H1 (cell line): ENCODE measurements around the gene KLHL34. TPM values are rescaled to one million over a fixed set of nuclear protein-coding genes. Genes with fewer than 3 reads are reported as not detected.

Source experiments
- CTCF ChIA-PET: fragments of 300-600 bp; sonication (Branson Sonifier 250); formaldehyde crosslinking; loops from one replicate; lab custom pipeline; 2021; ENCODE audit not compliant: partially characterized antibody; lab: Charles Lee
- POLR2A ChIA-PET: fragments of 300-600 bp; sonication (Branson Sonifier 250); formaldehyde crosslinking; loops from one replicate; lab custom pipeline; 2021; ENCODE audit warnings: inconsistent platforms; ENCODE audit not compliant: partially characterized antibody; lab: Charles Lee
- DNase-seq, 2 experiments: peaks; one replicate each; pipeline versions ENCODE4 v3.0.0 to v3.0.0-alpha.2; 2010 to 2022; ENCODE audit warnings: low spot score in 2 of 2, low read depth in 1 of 2, mixed read lengths in 1 of 2
- FAIRE-seq: peaks from 2 replicates; lab custom pipeline; 2011; peaks lifted over from hg19 to GRCh38; lab: Jason Lieb, UNC
- H2AFZ ChIP-seq: 2 replicates; pipeline ENCODE4 v1.8.1; 2012; ENCODE audit warnings: low read length, inconsistent platforms
- H2AK5ac ChIP-seq: 2 replicates; pipeline ENCODE4 v1.6.1; 2013; ENCODE audit warnings: low read depth, low read length
- H2BK120ac ChIP-seq: replicated peaks from 2 replicates; pipeline ENCODE3; 2013; ENCODE audit warnings: low read depth, low read length, inconsistent platforms
- H2BK12ac ChIP-seq: 2 replicates; pipeline ENCODE4 v1.6.1; 2013; ENCODE audit warnings: low read depth, low read length
- H2BK15ac ChIP-seq: 2 replicates; pipeline ENCODE4 v1.6.1; 2013; ENCODE audit warnings: low read length
- H2BK20ac ChIP-seq: 2 replicates; pipeline ENCODE4 v1.6.1; 2013; ENCODE audit warnings: low read length
- H2BK5ac ChIP-seq: 2 replicates; pipeline ENCODE4 v1.6.1; 2013; ENCODE audit warnings: low read depth, low read length
- H3K14ac ChIP-seq: 2 replicates; pipeline ENCODE4 v1.6.1; 2013; ENCODE audit warnings: inconsistent platforms; ENCODE audit not compliant: insufficient read length
- H3K18ac ChIP-seq: 2 replicates; pipeline ENCODE4 v1.6.1; 2013; ENCODE audit warnings: low read length; ENCODE audit errors: extremely low read depth
- H3K23ac ChIP-seq: 2 replicates; pipeline ENCODE4 v1.6.1; 2013; ENCODE audit warnings: inconsistent platforms; ENCODE audit not compliant: insufficient read length
- H3K23me2 ChIP-seq: 2 replicates; pipeline ENCODE4 v1.6.1; 2013; ENCODE audit warnings: low read depth, low read length
- H3K27ac ChIP-seq: 2 replicates; pipeline ENCODE4 v1.6.1; 2011; ENCODE audit warnings: low read depth, low read length, inconsistent platforms
- H3K27me3 ChIP-seq, 4 experiments: replicated peaks in 1 of 4; 1 replicate in 1 of 4; 2 replicates in 3 of 4; pipeline versions ENCODE4 v1.6.1 to v1.8.1; 2011 to 2013; ENCODE audit warnings: low read length in 3 of 4, mild to moderate bottlenecking in 3 of 4, inconsistent platforms in 2 of 4, mixed read lengths in 2 of 4, moderate library complexity in 1 of 4; ENCODE audit not compliant: control insufficient read depth in 3 of 4, insufficient read depth in 3 of 4; ENCODE audit errors: extremely low read depth in 1 of 4
- H3K36me3 ChIP-seq, 4 experiments: 2 replicates each; pipeline versions ENCODE4 v1.6.1 to v1.8.1; 2011 to 2013; ENCODE audit warnings: mild to moderate bottlenecking in 4 of 4, low read length in 3 of 4, moderate library complexity in 2 of 4, control low read depth in 1 of 4, inconsistent platforms in 1 of 4; ENCODE audit not compliant: insufficient read depth in 4 of 4, control insufficient read depth in 2 of 4
- H3K4ac ChIP-seq: replicated peaks from 2 replicates; pipeline ENCODE3; 2013; ENCODE audit warnings: low read length, low read depth, mixed read lengths, inconsistent platforms; ENCODE audit not compliant: insufficient read length
- H3K4me1 ChIP-seq, 4 experiments: replicated peaks in 1 of 4; 1 replicate in 1 of 4; 2 replicates in 3 of 4; pipeline versions ENCODE4 v1.6.1 to v1.8.1; 2011 to 2013; ENCODE audit warnings: low read length in 3 of 4, inconsistent platforms in 2 of 4, mixed read lengths in 1 of 4; ENCODE audit not compliant: insufficient read depth in 4 of 4, control insufficient read depth in 3 of 4
- H3K4me2 ChIP-seq, 2 experiments: 2 replicates each; pipeline versions ENCODE4 v1.6.1 to v1.8.1; 2011 to 2013; ENCODE audit warnings: low read depth in 2 of 2, low read length in 2 of 2, control low read depth in 1 of 2, inconsistent platforms in 1 of 2, mild to moderate bottlenecking in 1 of 2; ENCODE audit not compliant: insufficient read depth in 1 of 2
- H3K4me3 ChIP-seq, 4 experiments: fragments of 200-600, 300-600 bp in 1 of 4; sonication (generic), shearing (Covaris generic), sonication (Bioruptor Twin) in 1 of 4; 2 replicates each; pipeline versions ENCODE4 v1.5.1 to v1.8.1; 2011 to 2016; ENCODE audit warnings: low read length in 4 of 4, low read depth in 3 of 4, control low read depth in 2 of 4, inconsistent platforms in 2 of 4, mild to moderate bottlenecking in 2 of 4, mixed read lengths in 1 of 4, moderate library complexity in 1 of 4; ENCODE audit not compliant: insufficient read depth in 2 of 4; ENCODE audit errors: extremely low read depth in 1 of 4
- H3K56ac ChIP-seq: replicated peaks from 2 replicates; pipeline ENCODE3; 2013; ENCODE audit warnings: low read depth, mild to moderate bottlenecking, mixed read lengths, low read length, inconsistent platforms; ENCODE audit not compliant: insufficient read length
- H3K79me1 ChIP-seq: 2 replicates; pipeline ENCODE4 v1.6.1; 2013; ENCODE audit warnings: low read depth, low read length, control low read depth
- H3K79me2 ChIP-seq, 2 experiments: 2 replicates each; pipeline versions ENCODE4 v1.6.1 to v1.8.1; 2012 to 2013; ENCODE audit warnings: low read length in 2 of 2, mild to moderate bottlenecking in 2 of 2, inconsistent platforms in 1 of 2; ENCODE audit not compliant: insufficient read depth in 2 of 2, control insufficient read depth in 1 of 2
- H3K9ac ChIP-seq, 4 experiments: replicated peaks in 1 of 4; 1 replicate in 1 of 4; 2 replicates in 3 of 4; pipeline versions ENCODE4 v1.6.1 to v1.8.1; 2011 to 2013; ENCODE audit warnings: low read depth in 3 of 4, low read length in 3 of 4, control low read depth in 2 of 4, mild to moderate bottlenecking in 2 of 4, moderate library complexity in 2 of 4, inconsistent platforms in 1 of 4; ENCODE audit errors: extremely low read depth in 1 of 4
- H3K9me3 ChIP-seq, 2 experiments: 2 replicates each; pipeline versions ENCODE4 v1.6.1 to v1.8.1; 2012 to 2013; ENCODE audit warnings: mild to moderate bottlenecking in 2 of 2, moderate library complexity in 2 of 2, control low read depth in 1 of 2, inconsistent platforms in 1 of 2, low read depth in 1 of 2, low read length in 1 of 2, mixed read lengths in 1 of 2; ENCODE audit not compliant: insufficient read depth in 2 of 2
- H4K20me1 ChIP-seq, 2 experiments: replicated peaks in 1 of 2; 2 replicates each; pipeline versions ENCODE3 to v1.8.1; 2011 to 2013; ENCODE audit warnings: inconsistent platforms in 2 of 2, low read length in 2 of 2, mild to moderate bottlenecking in 1 of 2; ENCODE audit not compliant: insufficient read depth in 2 of 2, control insufficient read depth in 1 of 2
- H4K5ac ChIP-seq: 2 replicates; pipeline ENCODE4 v1.6.1; 2013; ENCODE audit warnings: low read length, low read depth, mixed read lengths, inconsistent platforms; ENCODE audit not compliant: insufficient read length
- H4K8ac ChIP-seq: 2 replicates; pipeline ENCODE4 v1.8.0; 2013; ENCODE audit warnings: mild to moderate bottlenecking, moderate library complexity, low read length, inconsistent platforms; ENCODE audit not compliant: insufficient read depth; ENCODE audit errors: extremely low read depth
- H4K91ac ChIP-seq: replicated peaks from 2 replicates; pipeline ENCODE3; 2013; ENCODE audit warnings: low read length, mixed read lengths, inconsistent platforms; ENCODE audit not compliant: insufficient read length
- WGBS, 2 experiments: shearing (Covaris generic) in 1 of 2; methylation state at CpG; one replicate each; pipeline versions ENCODE4 v1.1.6 to v1.1.7; 2013 to 2015; ENCODE audit warnings: low lambda C conversion rate in 2 of 2, mixed read lengths in 2 of 2, inconsistent platforms in 1 of 2, low coverage in 1 of 2, missing lambda C conversion rate in 1 of 2; ENCODE audit not compliant: insufficient replicate concordance in 2 of 2, insufficient coverage in 1 of 2, insufficient read length in 1 of 2; ENCODE audit errors: extremely low coverage in 1 of 2, missing lambda C conversion rate in 1 of 2; 5-methylcytosine and 5-hydroxymethylcytosine counted together
- polyA plus RNA-seq, 7 experiments: library from polyadenylated mRNA; depleted of rRNA in 3 of 7; stranded (reverse) in 5 of 7; unstranded in 2 of 7; fragments of >200 nt in 5 of 7; fragments of 200-250 nt in 2 of 7; gene quantifications; 1 replicate in 5 of 7; 2 replicates in 1 of 7; 4 replicates in 1 of 7; pipeline versions ENCODE4 v1.2.1 to v1.2.3, GENCODE V29; 2011 to 2013; ENCODE audit warnings: missing spikeins in 2 of 7, mixed read lengths in 2 of 7
- total RNA-seq: library from RNA; stranded (reverse); fragmentation: NEBNext Ultra II Directional; extraction: Animal tissue kit (Norgen Biotek cat#: 25700); gene quantifications from 2 replicates; pipeline ENCODE4 v1.2.1, GENCODE V29; 2021
- TF ChIP-seq, protein P1 (sequence below): fragments of 300-600 bp; sonication (generic); IDR thresholded peaks from 2 replicates; pipeline ENCODE4 v1.7.1; 2012; ENCODE audit warnings: low read length, moderate library complexity, mild to moderate bottlenecking, inconsistent platforms; ENCODE audit not compliant: insufficient replicate concordance

Gene KLHL34
- total and polyA plus RNA-seq, 2 of the 8 experiments (the other 6 are each of a cell fraction or from before 2014, with no cell fraction given), result not detected

DNA sequence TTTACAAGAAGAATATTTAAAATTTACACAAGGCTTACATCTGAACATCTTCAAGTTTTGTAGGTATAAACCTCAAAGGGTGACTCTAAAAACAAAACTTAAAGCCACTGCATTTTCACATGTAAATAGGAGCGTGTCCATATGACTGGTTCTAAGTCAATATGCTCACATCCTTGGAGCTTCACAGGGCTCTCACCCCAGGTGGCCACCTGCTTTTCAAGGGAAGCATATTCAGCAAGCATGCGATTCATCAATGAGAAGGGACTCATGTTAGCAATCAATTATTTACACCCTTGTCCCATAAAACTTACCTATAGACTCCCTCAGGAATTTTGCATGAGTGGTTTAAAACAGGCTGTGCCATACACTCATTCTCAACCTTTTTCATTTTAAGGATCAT is 17.8 kb upstream of the KLHL34 start:
- H3K27ac ChIP-seq, result no peak overlapping the region
- H3K27me3 ChIP-seq, result no peaks in the 10 kb centered on the region
- H3K79me2 ChIP-seq, result no peaks in the 10 kb centered on the region
- DNase-seq (no peak), FAIRE-seq (no peak)
- no peak overlapping the region for H3K23ac ChIP-seq
- H3K9me3 ChIP-seq, result no peaks in the 10 kb centered on the region
- H3K18ac ChIP-seq, result no peak overlapping the region
- no peak overlapping the region for H2BK5ac ChIP-seq
- H3K14ac ChIP-seq, result no peak overlapping the region
- POLR2A ChIA-PET, result no interaction called here
- no peak overlapping the region for H2BK120ac ChIP-seq
- H4K91ac ChIP-seq, result no peak overlapping the region
- H2BK20ac ChIP-seq, result no peak overlapping the region
- no peaks in the 10 kb centered on the region for H3K36me3 ChIP-seq
- H3K56ac ChIP-seq, result no peak overlapping the region
- no peak overlapping the region for H2BK12ac ChIP-seq
- H3K4me2 ChIP-seq, result no peak overlapping the region
- H3K4ac ChIP-seq, result no peak overlapping the region
- no peak overlapping the region for H3K4me3 ChIP-seq
- no peaks in the 10 kb centered on the region for H3K23me2 ChIP-seq
- CTCF ChIA-PET, result no interaction called here
- H4K20me1 ChIP-seq, result no peaks in the 10 kb centered on the region
- no peak overlapping the region for H4K5ac ChIP-seq
- no peaks in the 10 kb centered on the region for H3K79me1 ChIP-seq
- H3K4me1 ChIP-seq, result no peaks in the 10 kb centered on the region
- 50% methylated on average over 2 of the region's 2 CpGs; no CpG with 5 or more reads in 1 of the 2 experiments for WGBS, 2 experiments
- no peak overlapping the region for H2AFZ ChIP-seq
- no peak overlapping the region for H3K9ac ChIP-seq
- no peak overlapping the region for H2AK5ac ChIP-seq
- no peak overlapping the region for H4K8ac ChIP-seq
- no peak overlapping the region for H2BK15ac ChIP-seq
- TF ChIP-seq, protein P1, sequence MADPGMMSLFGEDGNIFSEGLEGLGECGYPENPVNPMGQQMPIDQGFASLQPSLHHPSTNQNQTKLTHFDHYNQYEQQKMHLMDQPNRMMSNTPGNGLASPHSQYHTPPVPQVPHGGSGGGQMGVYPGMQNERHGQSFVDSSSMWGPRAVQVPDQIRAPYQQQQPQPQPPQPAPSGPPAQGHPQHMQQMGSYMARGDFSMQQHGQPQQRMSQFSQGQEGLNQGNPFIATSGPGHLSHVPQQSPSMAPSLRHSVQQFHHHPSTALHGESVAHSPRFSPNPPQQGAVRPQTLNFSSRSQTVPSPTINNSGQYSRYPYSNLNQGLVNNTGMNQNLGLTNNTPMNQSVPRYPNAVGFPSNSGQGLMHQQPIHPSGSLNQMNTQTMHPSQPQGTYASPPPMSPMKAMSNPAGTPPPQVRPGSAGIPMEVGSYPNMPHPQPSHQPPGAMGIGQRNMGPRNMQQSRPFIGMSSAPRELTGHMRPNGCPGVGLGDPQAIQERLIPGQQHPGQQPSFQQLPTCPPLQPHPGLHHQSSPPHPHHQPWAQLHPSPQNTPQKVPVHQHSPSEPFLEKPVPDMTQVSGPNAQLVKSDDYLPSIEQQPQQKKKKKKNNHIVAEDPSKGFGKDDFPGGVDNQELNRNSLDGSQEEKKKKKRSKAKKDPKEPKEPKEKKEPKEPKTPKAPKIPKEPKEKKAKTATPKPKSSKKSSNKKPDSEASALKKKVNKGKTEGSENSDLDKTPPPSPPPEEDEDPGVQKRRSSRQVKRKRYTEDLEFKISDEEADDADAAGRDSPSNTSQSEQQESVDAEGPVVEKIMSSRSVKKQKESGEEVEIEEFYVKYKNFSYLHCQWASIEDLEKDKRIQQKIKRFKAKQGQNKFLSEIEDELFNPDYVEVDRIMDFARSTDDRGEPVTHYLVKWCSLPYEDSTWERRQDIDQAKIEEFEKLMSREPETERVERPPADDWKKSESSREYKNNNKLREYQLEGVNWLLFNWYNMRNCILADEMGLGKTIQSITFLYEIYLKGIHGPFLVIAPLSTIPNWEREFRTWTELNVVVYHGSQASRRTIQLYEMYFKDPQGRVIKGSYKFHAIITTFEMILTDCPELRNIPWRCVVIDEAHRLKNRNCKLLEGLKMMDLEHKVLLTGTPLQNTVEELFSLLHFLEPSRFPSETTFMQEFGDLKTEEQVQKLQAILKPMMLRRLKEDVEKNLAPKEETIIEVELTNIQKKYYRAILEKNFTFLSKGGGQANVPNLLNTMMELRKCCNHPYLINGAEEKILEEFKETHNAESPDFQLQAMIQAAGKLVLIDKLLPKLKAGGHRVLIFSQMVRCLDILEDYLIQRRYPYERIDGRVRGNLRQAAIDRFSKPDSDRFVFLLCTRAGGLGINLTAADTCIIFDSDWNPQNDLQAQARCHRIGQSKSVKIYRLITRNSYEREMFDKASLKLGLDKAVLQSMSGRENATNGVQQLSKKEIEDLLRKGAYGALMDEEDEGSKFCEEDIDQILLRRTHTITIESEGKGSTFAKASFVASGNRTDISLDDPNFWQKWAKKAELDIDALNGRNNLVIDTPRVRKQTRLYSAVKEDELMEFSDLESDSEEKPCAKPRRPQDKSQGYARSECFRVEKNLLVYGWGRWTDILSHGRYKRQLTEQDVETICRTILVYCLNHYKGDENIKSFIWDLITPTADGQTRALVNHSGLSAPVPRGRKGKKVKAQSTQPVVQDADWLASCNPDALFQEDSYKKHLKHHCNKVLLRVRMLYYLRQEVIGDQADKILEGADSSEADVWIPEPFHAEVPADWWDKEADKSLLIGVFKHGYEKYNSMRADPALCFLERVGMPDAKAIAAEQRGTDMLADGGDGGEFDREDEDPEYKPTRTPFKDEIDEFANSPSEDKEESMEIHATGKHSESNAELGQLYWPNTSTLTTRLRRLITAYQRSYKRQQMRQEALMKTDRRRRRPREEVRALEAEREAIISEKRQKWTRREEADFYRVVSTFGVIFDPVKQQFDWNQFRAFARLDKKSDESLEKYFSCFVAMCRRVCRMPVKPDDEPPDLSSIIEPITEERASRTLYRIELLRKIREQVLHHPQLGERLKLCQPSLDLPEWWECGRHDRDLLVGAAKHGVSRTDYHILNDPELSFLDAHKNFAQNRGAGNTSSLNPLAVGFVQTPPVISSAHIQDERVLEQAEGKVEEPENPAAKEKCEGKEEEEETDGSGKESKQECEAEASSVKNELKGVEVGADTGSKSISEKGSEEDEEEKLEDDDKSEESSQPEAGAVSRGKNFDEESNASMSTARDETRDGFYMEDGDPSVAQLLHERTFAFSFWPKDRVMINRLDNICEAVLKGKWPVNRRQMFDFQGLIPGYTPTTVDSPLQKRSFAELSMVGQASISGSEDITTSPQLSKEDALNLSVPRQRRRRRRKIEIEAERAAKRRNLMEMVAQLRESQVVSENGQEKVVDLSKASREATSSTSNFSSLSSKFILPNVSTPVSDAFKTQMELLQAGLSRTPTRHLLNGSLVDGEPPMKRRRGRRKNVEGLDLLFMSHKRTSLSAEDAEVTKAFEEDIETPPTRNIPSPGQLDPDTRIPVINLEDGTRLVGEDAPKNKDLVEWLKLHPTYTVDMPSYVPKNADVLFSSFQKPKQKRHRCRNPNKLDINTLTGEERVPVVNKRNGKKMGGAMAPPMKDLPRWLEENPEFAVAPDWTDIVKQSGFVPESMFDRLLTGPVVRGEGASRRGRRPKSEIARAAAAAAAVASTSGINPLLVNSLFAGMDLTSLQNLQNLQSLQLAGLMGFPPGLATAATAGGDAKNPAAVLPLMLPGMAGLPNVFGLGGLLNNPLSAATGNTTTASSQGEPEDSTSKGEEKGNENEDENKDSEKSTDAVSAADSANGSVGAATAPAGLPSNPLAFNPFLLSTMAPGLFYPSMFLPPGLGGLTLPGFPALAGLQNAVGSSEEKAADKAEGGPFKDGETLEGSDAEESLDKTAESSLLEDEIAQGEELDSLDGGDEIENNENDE, result no peak
